SK-N-SH (cell line): Measurements from ENCODE around the gene TRPV6. TPM values are rescaled to one million over a fixed set of nuclear protein-coding genes. Genes with fewer than 3 reads are reported as not detected.

Experiments used
- CTCF ChIA-PET: fragments of 300-600, 350-600 bp; formaldehyde crosslinking; extraction: SDS; loops from one replicate; lab custom pipeline; 2021; lab: Yijun Ruan, JAX
- POLR2A ChIA-PET: fragments of 350-600 bp; sonication (Branson Sonifier 250); formaldehyde crosslinking; extraction: SDS; loops from one replicate; lab custom pipeline; 2020; ENCODE audit warnings: antibody characterized with exemption, inconsistent platforms; lab: Yijun Ruan, JAX
- DNase-seq: peaks from one replicate; pipeline ENCODE4 v3.0.0; 2012
- H2AFZ ChIP-seq: fragments of 200-600 bp; sonication (generic); 2 replicates; pipeline ENCODE4 v1.8.1; 2016; ENCODE audit warnings: antibody characterized with exemption, mild to moderate bottlenecking, low read depth
- H3F3A ChIP-seq: fragments of 200-600 bp; sonication (generic); replicated peaks from 2 replicates; pipeline ENCODE3; 2016; ENCODE audit warnings: antibody characterized with exemption, mild to moderate bottlenecking; ENCODE audit not compliant: insufficient read depth
- H3K27ac ChIP-seq, 2 experiments: fragments of 200-500 bp in 1 of 2; fragments of 200-600 bp in 1 of 2; sonication (Bioruptor generic) in 1 of 2; sonication (generic), shearing (Covaris generic) in 1 of 2; 2 replicates each; pipeline versions ENCODE4 v1.5.1 to v1.6.1; 2014 to 2016; ENCODE audit warnings: low read depth in 2 of 2, inconsistent platforms in 1 of 2, low read length in 1 of 2, mild to moderate bottlenecking in 1 of 2, mixed read lengths in 1 of 2
- H3K27me3 ChIP-seq: fragments of 200-600 bp; sonication (generic), shearing (Covaris generic); 2 replicates; pipeline ENCODE4 v1.6.1; 2016; ENCODE audit warnings: mixed run types; ENCODE audit not compliant: insufficient read depth
- H3K36me3 ChIP-seq, 2 experiments: fragments of 200-500 bp in 1 of 2; fragments of 200-600 bp in 1 of 2; sonication (Bioruptor generic) in 1 of 2; sonication (generic) in 1 of 2; replicated peaks in 1 of 2; 2 replicates each; pipeline versions ENCODE3 to v1.5.1; 2014 to 2016; ENCODE audit warnings: low read length in 1 of 2, mild to moderate bottlenecking in 1 of 2; ENCODE audit not compliant: insufficient read depth in 2 of 2, control insufficient read depth in 1 of 2
- H3K4me1 ChIP-seq, 2 experiments: fragments of 200-500 bp in 1 of 2; fragments of 200-600 bp in 1 of 2; sonication (Bioruptor generic) in 1 of 2; sonication (generic), shearing (Covaris generic) in 1 of 2; 2 replicates each; pipeline versions ENCODE4 v1.5.1 to v1.6.1; 2014 to 2016; ENCODE audit warnings: low read depth in 1 of 2, low read length in 1 of 2, mixed run types in 1 of 2; ENCODE audit not compliant: insufficient read depth in 2 of 2, control insufficient read depth in 1 of 2
- H3K4me2 ChIP-seq: fragments of 200-600 bp; sonication (generic), shearing (Covaris generic); 2 replicates; pipeline ENCODE4 v1.6.1; 2017; ENCODE audit warnings: mixed run types
- H3K4me3 ChIP-seq, 2 experiments: fragments of 200-500 bp in 1 of 2; fragments of 200-600 bp in 1 of 2; sonication (Bioruptor generic) in 1 of 2; sonication (generic), shearing (Covaris generic) in 1 of 2; 2 replicates each; pipeline versions ENCODE4 v1.5.1 to v1.8.1; 2014 to 2016; ENCODE audit warnings: low read depth in 2 of 2, inconsistent platforms in 1 of 2, low read length in 1 of 2, mild to moderate bottlenecking in 1 of 2, mixed read lengths in 1 of 2, moderate library complexity in 1 of 2
- H3K79me2 ChIP-seq: fragments of 200-600 bp; sonication (generic); 2 replicates; pipeline ENCODE4 v1.8.1; 2017; ENCODE audit warnings: mild to moderate bottlenecking; ENCODE audit not compliant: insufficient read depth
- H3K9ac ChIP-seq: fragments of 200-600 bp; sonication (generic); 2 replicates; pipeline ENCODE4 v1.6.1; 2017; ENCODE audit warnings: mixed run types
- H3K9me2 ChIP-seq: fragments of 200-600 bp; sonication (generic); 2 replicates; pipeline ENCODE4 v1.6.1; 2017; ENCODE audit warnings: mixed run types
- H3K9me3 ChIP-seq: fragments of 200-600 bp; sonication (generic); 2 replicates; pipeline ENCODE4 v1.6.1; 2017; ENCODE audit warnings: mixed run types, mild to moderate bottlenecking, moderate library complexity
- H4K20me1 ChIP-seq: fragments of 200-600 bp; sonication (generic); 2 replicates; pipeline ENCODE4 v1.6.1; 2017; ENCODE audit warnings: mild to moderate bottlenecking, mixed run types; ENCODE audit not compliant: insufficient read depth
- CHD2 ChIP-seq: fragments of 150-350 bp; IDR thresholded peaks from 2 replicates; pipeline ENCODE4 v1.6.1; 2018; ENCODE audit warnings: low read length; ENCODE audit not compliant: partially characterized antibody
- EZH2phosphoT487 ChIP-seq: fragments of 200-600 bp; sonication (generic); IDR thresholded peaks from 2 replicates; pipeline ENCODE4 v1.6.1; 2017; ENCODE audit warnings: low read depth, mixed run types, mild to moderate bottlenecking, antibody characterized with exemption, moderate library complexity, borderline replicate concordance
- FOXJ3 ChIP-seq: sonication (generic); formaldehyde crosslinking; IDR thresholded peaks from 2 replicates; pipeline ENCODE4 v1.5.1; 2020; ENCODE audit warnings: mild to moderate bottlenecking, missing genetic modification reagents
- FOXM1 ChIP-seq: IDR thresholded peaks from 2 replicates; pipeline ENCODE4 v1.4.0; 2012; ENCODE audit warnings: low read depth, mild to moderate bottlenecking
- NFIC ChIP-seq: IDR thresholded peaks from 2 replicates; pipeline ENCODE4 v1.4.0; 2012; ENCODE audit warnings: borderline replicate concordance
- PBX3 ChIP-seq: IDR thresholded peaks from 2 replicates; pipeline ENCODE4; 2012
- POLR2AphosphoS5 ChIP-seq: IDR thresholded peaks from 2 replicates; pipeline ENCODE4 v1.6.1; 2012; ENCODE audit warnings: low read depth, low read length
- RCOR1 ChIP-seq: fragments of 150-350 bp; IDR thresholded peaks from 2 replicates; pipeline ENCODE4 v1.6.1; 2017; ENCODE audit warnings: antibody characterized with exemption, low read length
- TCF12 ChIP-seq: IDR thresholded peaks from 2 replicates; pipeline ENCODE4 v1.4.0; 2012
- TEAD4 ChIP-seq: IDR thresholded peaks from 2 replicates; pipeline ENCODE4 v1.4.0; 2012; ENCODE audit warnings: mild to moderate bottlenecking, borderline replicate concordance; ENCODE audit not compliant: insufficient read depth
- USF2 ChIP-seq: fragments of 150-350 bp; IDR thresholded peaks from 2 replicates; pipeline ENCODE4 v1.6.1; 2017; ENCODE audit warnings: antibody characterized with exemption, low read length, low read depth, borderline replicate concordance
- ZBTB33 ChIP-seq: IDR thresholded peaks from 2 replicates; pipeline ENCODE4 v1.4.0; 2012; ENCODE audit warnings: low read depth, borderline replicate concordance
- WGBS: methylation state at CpG from one replicate; pipeline ENCODE4 v1.1.6; 2017; ENCODE audit warnings: low lambda C conversion rate; 5-methylcytosine and 5-hydroxymethylcytosine counted together
- polyA plus RNA-seq, 3 experiments: library from polyadenylated mRNA; depleted of rRNA; stranded (reverse); fragments of >200 nt; gene quantifications; 2 replicates each; pipeline ENCODE4 v1.2.3, GENCODE V29; 2012

Gene TRPV6
- polyA plus RNA-seq, 1 of the 3 experiments (the other 2 are of a cell fraction): not detected

- no peaks in the 10 kb centered on the region for H3K9me2 ChIP-seq
- no peaks in the 10 kb centered on the region for H3K4me1 ChIP-seq
- POLR2A ChIA-PET: no interaction called here
- DNase-seq: no peak
- WGBS: 0% methylated on average over 2 of the region's 2 CpGs
- H3K27ac ChIP-seq: no peak overlapping the region
- no peaks in the 10 kb centered on the region for H4K20me1 ChIP-seq
- peaks cover 6% of the 10 kb centered on the region; the same call in 1 of the 2 replicates for H3K27me3 ChIP-seq
- H3K9ac ChIP-seq: no peak overlapping the region
- CTCF ChIA-PET: interaction anchor here (1.2 to 1.8 kb wide), 6 partner anchors 13 to 305 kb away, joined by 3 to 6 read pairs (median 4); no protein-coding TSS in a partner anchor
- H3K36me3 ChIP-seq: no peaks in the 10 kb centered on the region
- H3K4me2 ChIP-seq: no peak overlapping the region
- TF ChIP-seq EZH2phosphoT487 (no peak), TCF12 (no peak), ZBTB33 (no peak)
- no peaks in the 10 kb centered on the region for H3F3A ChIP-seq
- H3K9me3 ChIP-seq: peaks cover 5% of the 10 kb centered on the region; the same call in 1 of the 2 replicates
- no peak overlapping the region for H3K4me3 ChIP-seq
- H2AFZ ChIP-seq: no peak overlapping the region
- no peaks in the 10 kb centered on the region for H3K79me2 ChIP-seq
Measured at GRCh38 chr7:142910481-142910880, 24.9 kb upstream of the TRPV6 start.

- Histone ChIP-seq H3K9me3 (peaks cover 10% of the 10 kb centered on the region; the same call in 1 of the 2 replicates), H3K9me2 (no peaks in the 10 kb centered on the region), H3K4me2 (no peak overlapping the region), H2AFZ (no peak overlapping the region), H3K4me3 (no peak overlapping the region), H3K27me3 (peaks cover 6% of the 10 kb centered on the region; the same call in 1 of the 2 replicates), H3F3A (no peaks in the 10 kb centered on the region), H3K4me1 (no peaks in the 10 kb centered on the region), H4K20me1 (no peaks in the 10 kb centered on the region), H3K36me3 (no peaks in the 10 kb centered on the region), H3K9ac (no peak overlapping the region), H3K79me2 (no peaks in the 10 kb centered on the region), H3K27ac (no peak overlapping the region)
- ChIA-PET POLR2A (no interaction called here), CTCF (interaction anchor here (0.6 to 1.8 kb wide), 7 partner anchors 13 to 305 kb away, joined by 3 to 6 read pairs (median 4); no protein-coding TSS in a partner anchor)
- 3% methylated on average over 2 of the region's 2 CpGs for WGBS
- DNase-seq: no peak
- TF ChIP-seq NFIC (no peak), FOXJ3 (CRISPR knock-in tag) (no peak), USF2 (no peak), PBX3 (no peak), TCF12 (no peak), CHD2 (no peak), RCOR1 (no peak), TEAD4 (no peak), POLR2AphosphoS5 (no peak), FOXM1 (no peak)
Measured at GRCh38 chr7:142910031-142910433, 24.5 kb upstream of the TRPV6 start.
